Neutrophil (primary cell): ENCODE measurements around the gene GATA3.

ENCODE experiments used
- H3K27ac ChIP-seq: fragments of 200-600 bp; sonication (generic); 2 replicates; pipeline ENCODE4 v1.5.1; 2016; ENCODE audit warnings: mild to moderate bottlenecking, moderate library complexity
- H3K27me3 ChIP-seq: fragments of 200-600 bp; sonication (generic); 2 replicates; pipeline ENCODE4 v1.6.0; 2016; ENCODE audit warnings: mild to moderate bottlenecking
- H3K36me3 ChIP-seq: fragments of 200-600 bp; sonication (generic); 2 replicates; pipeline ENCODE4 v1.5.1; 2017
- H3K4me1 ChIP-seq, 2 experiments: fragments of 200-600 bp in 1 of 2; sonication (generic) in 1 of 2; 1 replicate in 1 of 2; 2 replicates in 1 of 2; pipeline versions ENCODE4 v1.5.1 to v1.6.1; 2013 to 2016; ENCODE audit warnings: low read depth in 1 of 2, low read length in 1 of 2, mild to moderate bottlenecking in 1 of 2, moderate library complexity in 1 of 2; ENCODE audit not compliant: control insufficient read depth in 1 of 2, insufficient read depth in 1 of 2
- H3K4me3 ChIP-seq, 2 experiments: fragments of 200-600 bp in 1 of 2; sonication (generic) in 1 of 2; 1 replicate in 1 of 2; 2 replicates in 1 of 2; pipeline ENCODE4 v1.5.1; 2013 to 2016; ENCODE audit warnings: low read depth in 1 of 2, low read length in 1 of 2, mild to moderate bottlenecking in 1 of 2, moderate library complexity in 1 of 2
- H3K9me3 ChIP-seq: fragments of 200-600 bp; sonication (generic); 2 replicates; pipeline ENCODE4 v1.5.1; 2016
- CTCF ChIP-seq: fragments of 200-600 bp; sonication (generic); IDR thresholded peaks from 2 replicates; pipeline ENCODE4 v1.5.1; 2016; ENCODE audit warnings: antibody characterized with exemption

The GATA3 gene

GRCh38 chr10:8113616-8114015 is 59.1 kb downstream of the GATA3 start:
- Histone ChIP-seq H3K9me3 (no peaks in the 10 kb centered on the region), H3K27me3 (no peaks in the 10 kb centered on the region), H3K4me1 (peaks cover 7 to 14% of the 10 kb centered on the region in 2 experiments), H3K4me3 (no peak overlapping the region), H3K36me3 (no peaks in the 10 kb centered on the region), H3K27ac (no peak overlapping the region)
- TF ChIP-seq CTCF, result no peak

GRCh38 chr10:8114741-8115617 is 60.5 kb downstream of the GATA3 start:
- Histone ChIP-seq H3K36me3 (no peaks in the 10 kb centered on the region), H3K27ac (no peak overlapping the region), H3K4me3 (no peak overlapping the region), H3K27me3 (no peaks in the 10 kb centered on the region), H3K9me3 (no peaks in the 10 kb centered on the region), H3K4me1 (peaks cover 7 to 14% of the 10 kb centered on the region in 2 experiments)
- TF ChIP-seq CTCF, result no peak

GRCh38 chr10:8115618-8115980 is 61.1 kb downstream of the GATA3 start:
- Histone ChIP-seq H3K9me3 (no peaks in the 10 kb centered on the region), H3K36me3 (no peaks in the 10 kb centered on the region), H3K4me3 (no peak overlapping the region), H3K4me1 (peaks cover 7 to 14% of the 10 kb centered on the region in 2 experiments), H3K27ac (no peak overlapping the region), H3K27me3 (no peaks in the 10 kb centered on the region)
- TF ChIP-seq CTCF, result no peak

- H3K36me3 ChIP-seq, result no peaks in the 10 kb centered on the region
- no peak for TF ChIP-seq CTCF
- H3K4me1 ChIP-seq, result peaks cover 7 to 14% of the 10 kb centered on the region in 2 experiments
- no peaks in the 10 kb centered on the region for H3K27me3 ChIP-seq
- no peak overlapping the region for H3K4me3 ChIP-seq
- H3K9me3 ChIP-seq, result no peaks in the 10 kb centered on the region
- no peak overlapping the region for H3K27ac ChIP-seq
These were observed 62.0 kb downstream of the GATA3 start for GRCh38 chr10:8116474-8116873.

- no peak for TF ChIP-seq CTCF
- peaks cover 7 to 14% of the 10 kb centered on the region in 2 experiments for H3K4me1 ChIP-seq
- no peak overlapping the region for H3K27ac ChIP-seq
- H3K36me3 ChIP-seq, result no peaks in the 10 kb centered on the region
- H3K27me3 ChIP-seq, result no peaks in the 10 kb centered on the region
- no peak overlapping the region for H3K4me3 ChIP-seq
- no peaks in the 10 kb centered on the region for H3K9me3 ChIP-seq
These were observed 62.5 kb downstream of the GATA3 start for GRCh38 chr10:8116926-8117493.
